Central memory CD8-positive, alpha-beta T cell (primary cell): Measurements from ENCODE around the gene R3HDM2.

ENCODE experiments used
- ATAC-seq: fragments of 150-1000 bp; cut with Tn5 transposase; replicated peaks from 2 replicates; pipeline ENCODE4 v1.10.0; 2022; ENCODE audit warnings: mild to moderate bottlenecking, moderate FRiP score, moderate number of reproducible peaks; ENCODE audit not compliant: poor library complexity, severe bottlenecking; ENCODE audit errors: extremely low read depth
- DNase-seq, 2 donors: peaks; one replicate each; pipeline ENCODE4 v3.0.0; 2021; ENCODE audit warnings: low spot score in 2 of 2
- H3K27ac Mint-ChIP-seq: one replicate; pipeline ENCODE4 v1.8.0; 2022; ENCODE audit warnings: low read depth, mild to moderate bottlenecking, moderate library complexity, mixed read lengths
- H3K27me3 Mint-ChIP-seq: one replicate; pipeline ENCODE4 v1.8.0; 2022; ENCODE audit warnings: mixed read lengths
- H3K36me3 Mint-ChIP-seq: one replicate; pipeline ENCODE4 v1.8.0; 2022; ENCODE audit warnings: mild to moderate bottlenecking, moderate library complexity, mixed read lengths; ENCODE audit not compliant: insufficient read depth
- H3K4me1 Mint-ChIP-seq: one replicate; pipeline ENCODE4 v1.8.0; 2022; ENCODE audit warnings: mixed read lengths
- H3K4me3 Mint-ChIP-seq: one replicate; pipeline ENCODE4 v1.8.0; 2022; ENCODE audit warnings: mild to moderate bottlenecking, moderate library complexity, mixed read lengths
- H3K9me3 Mint-ChIP-seq: one replicate; pipeline ENCODE4 v1.8.0; 2022; ENCODE audit warnings: mixed read lengths

Gene R3HDM2

GRCh38 chr12:57232156-57232756 is 198.6 kb downstream of the R3HDM2 start:
- Mint-ChIP-seq H3K9me3 (no peaks in the 10 kb centered on the region), H3K27me3 (peaks cover 27% of the 10 kb centered on the region), H3K36me3 (peaks cover 20% of the 10 kb centered on the region), H3K27ac (no peak overlapping the region), H3K4me1 (peaks cover 37% of the 10 kb centered on the region), H3K4me3 (no peak overlapping the region)
- ATAC-seq, result no peak
- no peak for DNase-seq

- DNase-seq (no peak), ATAC-seq (no peak)
- Mint-ChIP-seq H3K4me1 (peaks cover 32% of the 10 kb centered on the region), H3K9me3 (no peaks in the 10 kb centered on the region), H3K27me3 (peaks cover 27% of the 10 kb centered on the region), H3K36me3 (peaks cover 18% of the 10 kb centered on the region), H3K4me3 (peak overlapping the region; percentile 95), H3K27ac (no peak overlapping the region)
These were observed 199.4 kb downstream of the R3HDM2 start for GRCh38 chr12:57231276-57232021.

GRCh38 chr12:57230381-57231155 is 200.3 kb downstream of the R3HDM2 start:
- no peak for ATAC-seq
- H3K27me3 Mint-ChIP-seq, result peaks cover 27% of the 10 kb centered on the region
- peaks cover 16% of the 10 kb centered on the region for H3K36me3 Mint-ChIP-seq
- peak overlapping the region; percentile 95 for H3K4me3 Mint-ChIP-seq
- H3K27ac Mint-ChIP-seq, result peak overlapping the region; percentile 86
- no peaks in the 10 kb centered on the region for H3K9me3 Mint-ChIP-seq
- no peak for DNase-seq
- peaks cover 35% of the 10 kb centered on the region for H3K4me1 Mint-ChIP-seq

- Mint-ChIP-seq H3K36me3 (peaks cover 16% of the 10 kb centered on the region), H3K9me3 (no peaks in the 10 kb centered on the region), H3K4me3 (peak within 1 kb of the TSS; percentile 95), H3K4me1 (peaks cover 35% of the 10 kb centered on the region), H3K27me3 (peaks cover 32% of the 10 kb centered on the region), H3K27ac (peak within 1 kb of the TSS; percentile 86)
- DNase-seq (peak; percentile 74 to 78), ATAC-seq (peak; percentile 63)
These were observed 201.0 kb downstream of the R3HDM2 start, which contains the start of gene SHMT2 for GRCh38 chr12:57229634-57230380. Gene SHMT2, plus strand, starts transcription at chr12:57229711. Its CDS starts 68 bp downstream, at chr12:57229779.

GRCh38 chr12:57229046-57229633 is 201.7 kb downstream of the R3HDM2 start:
- Mint-ChIP-seq H3K27ac (peak overlapping the region; percentile 86), H3K36me3 (peaks cover 16% of the 10 kb centered on the region), H3K4me1 (peaks cover 35% of the 10 kb centered on the region), H3K9me3 (no peaks in the 10 kb centered on the region), H3K4me3 (peak overlapping the region; percentile 95), H3K27me3 (peaks cover 38% of the 10 kb centered on the region)
- DNase-seq, result no peak
- ATAC-seq, result peak; percentile 34

- H3K27me3 Mint-ChIP-seq, result peaks cover 54% of the 10 kb centered on the region
- H3K36me3 Mint-ChIP-seq, result peaks cover 24% of the 10 kb centered on the region
- H3K4me3 Mint-ChIP-seq, result no peak overlapping the region
- ATAC-seq, result no peak
- H3K27ac Mint-ChIP-seq, result no peak overlapping the region
- peaks cover 51% of the 10 kb centered on the region for H3K4me1 Mint-ChIP-seq
- no peaks in the 10 kb centered on the region for H3K9me3 Mint-ChIP-seq
- DNase-seq, result no peak
These were observed 203.3 kb downstream of the R3HDM2 start for GRCh38 chr12:57227315-57228115.

- ATAC-seq, result no peak
- peaks cover 62% of the 10 kb centered on the region for H3K27me3 Mint-ChIP-seq
- H3K27ac Mint-ChIP-seq, result no peak overlapping the region
- no peaks in the 10 kb centered on the region for H3K9me3 Mint-ChIP-seq
- peaks cover 59% of the 10 kb centered on the region for H3K4me1 Mint-ChIP-seq
- DNase-seq, result no peak
- peak overlapping the region; percentile 1 for H3K4me3 Mint-ChIP-seq
- peaks cover 24% of the 10 kb centered on the region for H3K36me3 Mint-ChIP-seq
These were observed 204.1 kb downstream of the R3HDM2 start for GRCh38 chr12:57226588-57227314.

- Mint-ChIP-seq H3K9me3 (no peaks in the 10 kb centered on the region), H3K4me3 (no peak overlapping the region), H3K27ac (no peak overlapping the region), H3K36me3 (peaks cover 24% of the 10 kb centered on the region), H3K27me3 (peaks cover 72% of the 10 kb centered on the region), H3K4me1 (peaks cover 61% of the 10 kb centered on the region)
- ATAC-seq (no peak), DNase-seq (no peak)
These were observed 205.1 kb downstream of the R3HDM2 start for GRCh38 chr12:57225680-57226210.

- ATAC-seq (no peak), DNase-seq (no peak)
- H3K27me3 Mint-ChIP-seq, result peaks cover 78% of the 10 kb centered on the region
- H3K9me3 Mint-ChIP-seq, result no peaks in the 10 kb centered on the region
- no peak overlapping the region for H3K4me3 Mint-ChIP-seq
- H3K4me1 Mint-ChIP-seq, result peaks cover 57% of the 10 kb centered on the region
- no peak overlapping the region for H3K27ac Mint-ChIP-seq
- H3K36me3 Mint-ChIP-seq, result peaks cover 24% of the 10 kb centered on the region
These were observed 205.7 kb downstream of the R3HDM2 start for GRCh38 chr12:57224973-57225679.

GRCh38 chr12:57224278-57224972 is 206.4 kb downstream of the R3HDM2 start:
- DNase-seq, result no peak
- peaks cover 19% of the 10 kb centered on the region for H3K36me3 Mint-ChIP-seq
- peaks cover 85% of the 10 kb centered on the region for H3K27me3 Mint-ChIP-seq
- no peak for ATAC-seq
- H3K9me3 Mint-ChIP-seq, result no peaks in the 10 kb centered on the region
- H3K4me3 Mint-ChIP-seq, result no peak overlapping the region
- H3K27ac Mint-ChIP-seq, result no peak overlapping the region
- peaks cover 55% of the 10 kb centered on the region for H3K4me1 Mint-ChIP-seq
